HepG2 (cell line): Measurements from ENCODE around the gene ZNF503. TPM values are rescaled to one million over a fixed set of nuclear protein-coding genes. Genes with fewer than 3 reads are reported as not detected.

Source experiments
- AGO2 ChIP-seq: fragments of 200-400 bp; formaldehyde crosslinking; optimal IDR thresholded peaks from 2 replicates; pipeline ENCODE3; 2017; ENCODE audit warnings: mild to moderate bottlenecking, low read depth, low read length, moderate library complexity
- ATF1 ChIP-seq: IDR thresholded peaks from 2 replicates; pipeline ENCODE4 v1.6.1; 2016; ENCODE audit warnings: mild to moderate bottlenecking, control low read depth
- CBX1 ChIP-seq: IDR thresholded peaks from one replicate; pipeline ENCODE4 v1.6.1; 2016; ENCODE audit warnings: antibody characterized with exemption, low read depth
- DR1 ChIP-seq: sonication (generic); formaldehyde crosslinking; IDR thresholded peaks from 2 replicates; pipeline ENCODE4 v1.8.0; 2021; ENCODE audit warnings: mild to moderate bottlenecking, missing genetic modification reagents, inconsistent platforms
- ERF ChIP-seq: IDR thresholded peaks from 2 replicates; pipeline ENCODE4 v1.6.1; 2018; ENCODE audit warnings: missing biosample characterization, missing genetic modification reagents
- GLMP ChIP-seq: sonication (generic); formaldehyde crosslinking; IDR thresholded peaks from 2 replicates; pipeline ENCODE4 v1.9.0; 2021; ENCODE audit warnings: missing genetic modification reagents, mild to moderate bottlenecking, borderline replicate concordance
- NFIC ChIP-seq: IDR thresholded peaks from 2 replicates; pipeline ENCODE4 v1.6.1; 2012; ENCODE audit warnings: mild to moderate bottlenecking, low read length, inconsistent platforms
- NR2F1 ChIP-seq, 2 experiments: fragments of 450-650 bp in 1 of 2; formaldehyde crosslinking in 1 of 2; IDR thresholded peaks; 2 replicates each; pipeline versions ENCODE4 v1.5.0 to v1.6.1; 2016 to 2020; ENCODE audit warnings: mild to moderate bottlenecking in 1 of 2, missing compliant biosample characterization in 1 of 2, missing genetic modification reagents in 1 of 2, moderate library complexity in 1 of 2
- RBFOX2 ChIP-seq: fragments of 200-400 bp; formaldehyde crosslinking; IDR thresholded peaks from 2 replicates; pipeline ENCODE4 v1.6.1; 2017; ENCODE audit warnings: low read depth, mild to moderate bottlenecking, low read length
- SPEN ChIP-seq: sonication (generic); formaldehyde crosslinking; IDR thresholded peaks from 2 replicates; pipeline ENCODE4 v1.5.1; 2020; ENCODE audit warnings: low read depth, mild to moderate bottlenecking, missing genetic modification reagents
- ZNF143 ChIP-seq: sonication (generic); formaldehyde crosslinking; IDR thresholded peaks from 2 replicates; pipeline ENCODE4 v1.4.0; 2020; ENCODE audit warnings: missing genetic modification reagents
- ZNF326 ChIP-seq: sonication (generic); formaldehyde crosslinking; IDR thresholded peaks from 2 replicates; pipeline ENCODE4 v1.4.0; 2020; ENCODE audit warnings: missing genetic modification reagents, borderline replicate concordance
- ZNF510 ChIP-seq: sonication (generic); formaldehyde crosslinking; IDR thresholded peaks from 2 replicates; pipeline ENCODE4 v1.4.0; 2020; ENCODE audit warnings: low read depth, mild to moderate bottlenecking, missing genetic modification reagents
- ZNF567 ChIP-seq: sonication (generic); formaldehyde crosslinking; IDR thresholded peaks from 2 replicates; pipeline ENCODE4 v1.8.1; 2023; ENCODE audit warnings: mild to moderate bottlenecking, missing genetic modification reagents, borderline replicate concordance
- ZNF660 ChIP-seq: sonication (generic); formaldehyde crosslinking; IDR thresholded peaks from 2 replicates; pipeline ENCODE4 v1.5.1; 2020; ENCODE audit warnings: mild to moderate bottlenecking, low read depth, missing genetic modification reagents, borderline replicate concordance
- ZNF674 ChIP-seq: sonication (generic); formaldehyde crosslinking; IDR thresholded peaks from 2 replicates; pipeline ENCODE4 v1.5.0; 2020; ENCODE audit warnings: low read depth, mild to moderate bottlenecking, missing genetic modification reagents
- ZNF782 ChIP-seq: sonication (generic); formaldehyde crosslinking; IDR thresholded peaks from 2 replicates; pipeline ENCODE4 v1.4.0; 2020; ENCODE audit warnings: missing genetic modification reagents, mild to moderate bottlenecking, borderline replicate concordance
- polyA plus RNA-seq, 8 experiments: library from polyadenylated mRNA; depleted of rRNA in 3 of 8; stranded (reverse) in 7 of 8; unstranded in 1 of 8; fragments of >200 nt; fragmentation: Illumina TruSeq in 4 of 8; extraction: Trizol in 4 of 8; gene quantifications; 2 replicates each; pipeline versions ENCODE4 v1.2.1 to v1.2.3, GENCODE V29; 2011 to 2016; ENCODE audit warnings: low read depth in 4 of 8, missing spikeins in 1 of 8, mixed read lengths in 1 of 8; ENCODE audit not compliant: insufficient read depth in 1 of 8
- total RNA-seq, 5 experiments: library from RNA; depleted of rRNA; stranded (reverse); fragments of >200 nt; fragmentation: Illumina TruSeq; extraction: Trizol; gene quantifications; 2 replicates each; pipeline ENCODE4 v1.2.3, GENCODE V29; 2016; ENCODE audit warnings: low read depth in 1 of 5
- TF ChIP-seq, protein P1 (sequence below): sonication (generic); formaldehyde crosslinking; IDR thresholded peaks from 2 replicates; pipeline ENCODE4 v1.4.0; 2020; ENCODE audit warnings: missing genetic modification reagents
- TF ChIP-seq, protein P2 (sequence below): sonication (generic); formaldehyde crosslinking; IDR thresholded peaks from 2 replicates; pipeline ENCODE4 v1.4.0; 2020; ENCODE audit warnings: missing genetic modification reagents, mild to moderate bottlenecking, borderline replicate concordance

ZNF503 gene
- total and polyA plus RNA-seq, 2 of the 13 experiments (the other 11 are each of a cell fraction or from before 2014, with no cell fraction given): 2.7 to 8.3 TPM

GRCh38 chr10:75401569-75402485 is at the start of gene ZNF503 (continued):
- TF ChIP-seq, protein P1, sequence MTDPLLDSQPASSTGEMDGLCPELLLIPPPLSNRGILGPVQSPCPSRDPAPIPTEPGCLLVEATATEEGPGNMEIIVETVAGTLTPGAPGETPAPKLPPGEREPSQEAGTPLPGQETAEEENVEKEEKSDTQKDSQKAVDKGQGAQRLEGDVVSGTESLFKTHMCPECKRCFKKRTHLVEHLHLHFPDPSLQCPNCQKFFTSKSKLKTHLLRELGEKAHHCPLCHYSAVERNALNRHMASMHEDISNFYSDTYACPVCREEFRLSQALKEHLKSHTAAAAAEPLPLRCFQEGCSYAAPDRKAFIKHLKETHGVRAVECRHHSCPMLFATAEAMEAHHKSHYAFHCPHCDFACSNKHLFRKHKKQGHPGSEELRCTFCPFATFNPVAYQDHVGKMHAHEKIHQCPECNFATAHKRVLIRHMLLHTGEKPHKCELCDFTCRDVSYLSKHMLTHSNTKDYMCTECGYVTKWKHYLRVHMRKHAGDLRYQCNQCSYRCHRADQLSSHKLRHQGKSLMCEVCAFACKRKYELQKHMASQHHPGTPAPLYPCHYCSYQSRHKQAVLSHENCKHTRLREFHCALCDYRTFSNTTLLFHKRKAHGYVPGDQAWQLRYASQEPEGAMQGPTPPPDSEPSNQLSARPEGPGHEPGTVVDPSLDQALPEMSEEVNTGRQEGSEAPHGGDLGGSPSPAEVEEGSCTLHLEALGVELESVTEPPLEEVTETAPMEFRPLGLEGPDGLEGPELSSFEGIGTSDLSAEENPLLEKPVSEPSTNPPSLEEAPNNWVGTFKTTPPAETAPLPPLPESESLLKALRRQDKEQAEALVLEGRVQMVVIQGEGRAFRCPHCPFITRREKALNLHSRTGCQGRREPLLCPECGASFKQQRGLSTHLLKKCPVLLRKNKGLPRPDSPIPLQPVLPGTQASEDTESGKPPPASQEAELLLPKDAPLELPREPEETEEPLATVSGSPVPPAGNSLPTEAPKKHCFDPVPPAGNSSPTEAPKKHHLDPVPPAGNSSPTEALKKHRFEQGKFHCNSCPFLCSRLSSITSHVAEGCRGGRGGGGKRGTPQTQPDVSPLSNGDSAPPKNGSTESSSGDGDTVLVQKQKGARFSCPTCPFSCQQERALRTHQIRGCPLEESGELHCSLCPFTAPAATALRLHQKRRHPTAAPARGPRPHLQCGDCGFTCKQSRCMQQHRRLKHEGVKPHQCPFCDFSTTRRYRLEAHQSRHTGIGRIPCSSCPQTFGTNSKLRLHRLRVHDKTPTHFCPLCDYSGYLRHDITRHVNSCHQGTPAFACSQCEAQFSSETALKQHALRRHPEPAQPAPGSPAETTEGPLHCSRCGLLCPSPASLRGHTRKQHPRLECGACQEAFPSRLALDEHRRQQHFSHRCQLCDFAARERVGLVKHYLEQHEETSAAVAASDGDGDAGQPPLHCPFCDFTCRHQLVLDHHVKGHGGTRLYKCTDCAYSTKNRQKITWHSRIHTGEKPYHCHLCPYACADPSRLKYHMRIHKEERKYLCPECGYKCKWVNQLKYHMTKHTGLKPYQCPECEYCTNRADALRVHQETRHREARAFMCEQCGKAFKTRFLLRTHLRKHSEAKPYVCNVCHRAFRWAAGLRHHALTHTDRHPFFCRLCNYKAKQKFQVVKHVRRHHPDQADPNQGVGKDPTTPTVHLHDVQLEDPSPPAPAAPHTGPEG: peak; percentile 100
- TF ChIP-seq CBX1: peak; percentile 42
- TF ChIP-seq ZNF782: no peak
- peak; percentile 11; the same call in 1 of the 2 replicates for TF ChIP-seq ZNF510
- no peak for TF ChIP-seq ZNF326 (CRISPR knock-in tag)
- no peak for TF ChIP-seq NR2F1 (CRISPR knock-in tag; IDR thresholded peaks at IDR 0.05)
- peak; percentile 58 for TF ChIP-seq AGO2
- peak; percentile 53; the same call in 1 of the 2 replicates for TF ChIP-seq ERF
- TF ChIP-seq DR1: peak; percentile 92
- TF ChIP-seq SPEN: peak; percentile 51
- TF ChIP-seq GLMP (CRISPR knock-in tag): no peak
- TF ChIP-seq NFIC: peak; percentile 52; the same call in 1 of the 2 replicates
- no peak for TF ChIP-seq ZNF567 (CRISPR knock-in tag)
- no peak for TF ChIP-seq ZNF674 (CRISPR knock-in tag)
- TF ChIP-seq, protein P2, sequence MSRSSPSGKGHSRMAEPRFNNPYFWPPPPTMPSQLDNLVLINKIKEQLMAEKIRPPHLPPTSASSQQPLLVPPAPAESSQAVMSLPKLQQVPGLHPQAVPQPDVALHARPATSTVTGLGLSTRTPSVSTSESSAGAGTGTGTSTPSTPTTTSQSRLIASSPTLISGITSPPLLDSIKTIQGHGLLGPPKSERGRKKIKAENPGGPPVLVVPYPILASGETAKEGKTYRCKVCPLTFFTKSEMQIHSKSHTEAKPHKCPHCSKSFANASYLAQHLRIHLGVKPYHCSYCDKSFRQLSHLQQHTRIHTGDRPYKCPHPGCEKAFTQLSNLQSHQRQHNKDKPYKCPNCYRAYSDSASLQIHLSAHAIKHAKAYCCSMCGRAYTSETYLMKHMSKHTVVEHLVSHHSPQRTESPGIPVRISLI (CRISPR knock-in tag): no peak
- peak; percentile 99 for TF ChIP-seq RBFOX2
- TF ChIP-seq ZNF660: no peak
- TF ChIP-seq ATF1: peak; percentile 50; the same call in 1 of the 2 replicates
- peak; percentile 54 for TF ChIP-seq ZNF143 (CRISPR knock-in tag)
